ENCODE measurements around the gene CCDC33.
A peak's percentile ranks its signal among the peaks of the same experiment; 100 is the strongest.

The CCDC33 gene

GRCh38 chr15:74319596-74320351 lies 83.6 kb downstream of the CCDC33 start:
- Histone ChIP-seq H3K9ac (ENCODE audit: low read length) (no peak overlapping the region), H3K27ac (ENCODE audit: low read depth, low read length) (peak overlapping the region; percentile 44), H3K4me1 (ENCODE audit: control insufficient read depth, insufficient read depth, low read length) (no peaks in the 10 kb centered on the region), H3K36me3 (ENCODE audit: control insufficient read depth, insufficient read depth, low read length) (no peaks in the 10 kb centered on the region), H3K4me3 (ENCODE audit: low read length) (no peak overlapping the region), H3K27me3 (ENCODE audit: control insufficient read depth, insufficient read depth, low read length) (no peaks in the 10 kb centered on the region)

DNA sequence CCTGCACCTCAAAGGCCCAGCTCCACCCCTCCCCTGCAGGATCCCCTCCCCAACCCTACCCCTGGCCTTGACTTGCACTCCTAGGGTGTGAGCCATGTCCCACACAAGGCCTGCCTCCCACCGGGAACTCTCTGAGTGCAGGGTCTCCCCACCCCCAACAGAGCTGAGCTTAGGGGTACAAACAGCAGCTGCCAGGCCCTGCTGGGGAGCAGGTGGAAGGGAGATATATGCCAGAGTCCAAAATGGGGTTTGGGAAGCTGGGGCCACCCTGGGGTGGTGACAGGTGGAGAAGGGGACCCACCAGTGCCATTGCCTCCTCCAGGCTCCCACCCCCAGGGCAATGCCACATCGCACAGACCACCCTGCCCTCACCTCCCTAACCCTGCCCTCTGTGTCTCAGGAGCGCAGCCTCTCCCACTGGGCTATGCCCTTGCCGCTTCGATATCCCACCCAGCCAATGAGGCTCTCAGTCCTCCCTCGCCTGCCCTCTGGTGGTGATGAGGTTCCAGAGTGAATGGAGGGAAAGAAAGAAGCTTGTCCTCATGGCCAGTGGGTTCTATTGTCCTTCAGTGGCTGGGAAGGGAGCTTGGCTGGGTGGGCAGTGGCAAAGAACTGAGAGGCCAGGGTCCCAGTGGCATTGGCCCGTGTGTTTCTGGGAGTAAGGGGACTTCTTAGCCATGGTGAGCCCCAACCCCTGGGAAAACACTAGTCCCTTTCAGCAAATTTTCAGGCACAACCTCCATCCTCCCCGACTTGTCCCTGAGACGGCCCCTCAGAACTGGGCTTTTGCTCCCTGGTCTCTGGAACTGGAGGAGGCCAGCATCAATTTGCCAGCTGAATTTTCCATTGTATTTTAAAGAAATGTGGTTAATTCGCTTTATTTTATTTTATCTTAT lies 84.5 kb downstream of the CCDC33 start:
- Histone ChIP-seq H3K9ac (ENCODE audit: low read length) (no peak overlapping the region), H3K4me3 (ENCODE audit: low read length) (no peak overlapping the region), H3K27ac (ENCODE audit: low read depth, low read length) (no peak overlapping the region), H3K4me1 (ENCODE audit: control insufficient read depth, insufficient read depth, low read length) (no peaks in the 10 kb centered on the region), H3K27me3 (ENCODE audit: control insufficient read depth, insufficient read depth, low read length) (no peaks in the 10 kb centered on the region), H3K36me3 (ENCODE audit: control insufficient read depth, insufficient read depth, low read length) (no peaks in the 10 kb centered on the region)

GRCh38 chr15:74322558-74323180 lies 86.5 kb downstream of the CCDC33 start:
- H3K4me3 ChIP-seq (ENCODE audit: low read length), result no peak overlapping the region
- no peak overlapping the region for H3K9ac ChIP-seq (ENCODE audit: low read length)
- no peaks in the 10 kb centered on the region for H3K27me3 ChIP-seq (ENCODE audit: control insufficient read depth, insufficient read depth, low read length)
- no peaks in the 10 kb centered on the region for H3K36me3 ChIP-seq (ENCODE audit: control insufficient read depth, insufficient read depth, low read length)
- H3K27ac ChIP-seq (ENCODE audit: low read depth, low read length), result no peak overlapping the region
- no peaks in the 10 kb centered on the region for H3K4me1 ChIP-seq (ENCODE audit: control insufficient read depth, insufficient read depth, low read length)

GRCh38 chr15:74324714-74325113 lies 88.6 kb downstream of the CCDC33 start:
- H3K27me3 ChIP-seq (ENCODE audit: control insufficient read depth, insufficient read depth, low read length), result no peaks in the 10 kb centered on the region
- no peak overlapping the region for H3K9ac ChIP-seq (ENCODE audit: low read length)
- H3K36me3 ChIP-seq (ENCODE audit: control insufficient read depth, insufficient read depth, low read length), result no peaks in the 10 kb centered on the region
- no peaks in the 10 kb centered on the region for H3K4me1 ChIP-seq (ENCODE audit: control insufficient read depth, insufficient read depth, low read length)
- H3K4me3 ChIP-seq (ENCODE audit: low read length), result no peak overlapping the region
- H3K27ac ChIP-seq (ENCODE audit: low read depth, low read length), result no peak overlapping the region

- H3K4me1 ChIP-seq (ENCODE audit: control insufficient read depth, insufficient read depth, low read length), result no peaks in the 10 kb centered on the region
These were observed 90.6 kb downstream of the CCDC33 start for GRCh38 chr15:74326746-74327145.

GRCh38 chr15:74327756-74328155 lies 91.6 kb downstream of the CCDC33 start:
- no peaks in the 10 kb centered on the region for H3K27me3 ChIP-seq (ENCODE audit: control insufficient read depth, insufficient read depth, low read length)
- no peaks in the 10 kb centered on the region for H3K4me1 ChIP-seq (ENCODE audit: control insufficient read depth, insufficient read depth, low read length)
- H3K9ac ChIP-seq (ENCODE audit: low read length), result no peak overlapping the region
- no peak overlapping the region for H3K4me3 ChIP-seq (ENCODE audit: low read length)
- H3K27ac ChIP-seq (ENCODE audit: low read depth, low read length), result no peak overlapping the region
- H3K36me3 ChIP-seq (ENCODE audit: control insufficient read depth, insufficient read depth, low read length), result no peaks in the 10 kb centered on the region

More at GRCh38 chr15:74326746-74327145, 90.6 kb downstream of the CCDC33 start:
- Histone ChIP-seq H3K27me3 (ENCODE audit: control insufficient read depth, insufficient read depth, low read length) (no peaks in the 10 kb centered on the region), H3K4me3 (ENCODE audit: low read length) (no peak overlapping the region), H3K27ac (ENCODE audit: low read depth, low read length) (no peak overlapping the region), H3K36me3 (ENCODE audit: control insufficient read depth, insufficient read depth, low read length) (no peaks in the 10 kb centered on the region), H3K9ac (ENCODE audit: low read length) (no peak overlapping the region)

DNA sequence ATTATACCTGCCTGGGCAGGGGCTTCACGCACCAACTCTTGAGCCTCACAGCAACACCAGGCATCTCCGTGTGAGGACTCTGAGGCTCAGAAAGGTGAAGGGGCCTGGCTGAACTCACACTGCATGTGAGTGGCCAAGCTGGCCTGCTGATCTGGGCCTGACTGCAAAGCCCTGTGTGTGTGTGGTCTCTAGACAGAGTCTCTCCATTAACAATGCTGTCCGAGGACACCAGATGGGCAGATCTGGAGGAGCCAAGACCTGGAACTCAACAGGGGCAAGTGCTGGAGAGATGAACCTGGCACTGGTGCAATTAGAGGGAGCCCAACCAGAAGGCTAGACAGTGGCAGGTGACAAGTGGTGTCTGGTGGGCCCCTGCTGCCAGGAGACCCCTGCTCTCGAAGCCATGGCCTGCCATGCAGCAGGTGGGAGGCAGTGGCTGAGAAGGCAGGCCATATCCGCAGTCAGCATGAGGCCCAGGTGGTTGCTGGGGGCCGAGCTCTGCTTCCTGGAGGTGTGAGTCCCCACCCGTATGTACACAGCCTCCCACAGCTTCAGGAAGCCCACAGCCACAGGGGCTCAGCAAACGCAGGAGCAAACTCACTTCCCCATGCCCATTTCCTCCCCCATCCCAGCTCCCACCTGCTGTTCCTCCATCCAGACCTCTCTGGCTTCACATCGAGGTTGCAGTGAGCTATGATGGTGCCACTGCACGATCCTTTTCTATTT lies 92.4 kb downstream of the CCDC33 start:
- Histone ChIP-seq H3K27ac (ENCODE audit: low read depth, low read length) (no peak overlapping the region), H3K27me3 (ENCODE audit: control insufficient read depth, insufficient read depth, low read length) (no peaks in the 10 kb centered on the region), H3K4me3 (ENCODE audit: low read length) (no peak overlapping the region), H3K4me1 (ENCODE audit: control insufficient read depth, insufficient read depth, low read length) (no peaks in the 10 kb centered on the region), H3K36me3 (ENCODE audit: control insufficient read depth, insufficient read depth, low read length) (no peaks in the 10 kb centered on the region), H3K9ac (ENCODE audit: low read length) (no peak overlapping the region)

DNA sequence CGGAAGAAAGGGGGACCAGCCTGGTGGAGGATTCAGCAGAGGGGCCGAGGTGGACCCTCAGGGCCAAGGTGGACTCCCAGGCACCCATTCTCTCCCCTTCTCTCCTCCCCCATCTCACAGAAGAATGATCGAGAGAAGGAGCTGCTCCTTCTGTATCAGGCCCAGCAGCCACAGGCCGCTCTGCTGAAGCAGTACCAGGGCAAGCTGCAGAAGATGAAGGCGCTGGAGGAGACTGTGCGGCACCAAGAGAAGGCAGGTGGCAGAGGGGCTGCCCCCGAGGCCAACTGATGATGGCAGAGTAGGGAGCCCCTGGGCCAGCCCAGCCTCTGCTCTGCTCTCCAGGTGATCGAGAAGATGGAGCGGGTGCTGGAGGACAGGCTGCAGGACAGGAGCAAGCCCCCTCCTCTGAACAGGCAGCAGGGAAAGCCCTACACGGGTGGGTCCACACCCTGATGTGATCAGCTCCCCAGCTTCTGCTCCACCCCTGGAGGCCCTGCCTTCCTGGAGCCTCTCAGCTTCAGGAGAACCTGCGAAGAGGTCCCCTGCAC lies 94.8 kb downstream of the CCDC33 start:
- no peak overlapping the region for H3K9ac ChIP-seq (ENCODE audit: low read length)
- H3K4me1 ChIP-seq (ENCODE audit: control insufficient read depth, insufficient read depth, low read length), result no peaks in the 10 kb centered on the region
- H3K27me3 ChIP-seq (ENCODE audit: control insufficient read depth, insufficient read depth, low read length), result no peaks in the 10 kb centered on the region
- H3K4me3 ChIP-seq (ENCODE audit: low read length), result no peak overlapping the region
- H3K27ac ChIP-seq (ENCODE audit: low read depth, low read length), result no peak overlapping the region
- H3K36me3 ChIP-seq (ENCODE audit: control insufficient read depth, insufficient read depth, low read length), result no peaks in the 10 kb centered on the region

- H3K9ac ChIP-seq (ENCODE audit: low read length), result no peak overlapping the region
- no peaks in the 10 kb centered on the region for H3K4me1 ChIP-seq (ENCODE audit: control insufficient read depth, insufficient read depth, low read length)
- H3K27me3 ChIP-seq (ENCODE audit: control insufficient read depth, insufficient read depth, low read length), result no peaks in the 10 kb centered on the region
- no peak overlapping the region for H3K27ac ChIP-seq (ENCODE audit: low read depth, low read length)
- no peaks in the 10 kb centered on the region for H3K36me3 ChIP-seq (ENCODE audit: control insufficient read depth, insufficient read depth, low read length)
- H3K4me3 ChIP-seq (ENCODE audit: low read length), result no peak overlapping the region
These were observed 95.9 kb downstream of the CCDC33 start for GRCh38 chr15:74332011-74332410.

- H3K4me3 ChIP-seq (ENCODE audit: low read length), result no peak overlapping the region
These were observed 96.5 kb downstream of the CCDC33 start for GRCh38 chr15:74332611-74333010.

DNA sequence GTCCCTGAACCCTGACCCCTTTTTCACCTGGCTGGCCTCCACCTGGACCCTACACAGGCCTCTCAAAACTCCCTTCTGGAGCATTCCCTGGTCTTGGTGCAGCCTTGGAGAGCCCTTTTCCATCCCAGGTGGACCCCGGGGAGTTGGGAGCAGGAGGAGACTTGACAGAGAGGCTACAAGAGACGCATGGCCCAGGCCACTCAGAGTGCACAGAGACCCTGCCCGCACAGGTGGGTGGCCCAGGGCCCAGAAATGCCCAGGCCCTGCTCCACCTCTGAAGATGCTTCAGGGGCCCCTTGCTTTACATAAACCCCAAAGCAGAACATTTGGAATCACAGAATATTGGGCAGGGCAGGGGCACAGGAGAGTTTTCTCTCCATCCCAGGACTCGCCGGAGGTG lies 97.0 kb downstream of the CCDC33 start:
- no peaks in the 10 kb centered on the region for H3K27me3 ChIP-seq (ENCODE audit: control insufficient read depth, insufficient read depth, low read length)
- no peaks in the 10 kb centered on the region for H3K4me1 ChIP-seq (ENCODE audit: control insufficient read depth, insufficient read depth, low read length)
- no peak overlapping the region for H3K4me3 ChIP-seq (ENCODE audit: low read length)
- H3K27ac ChIP-seq (ENCODE audit: low read depth, low read length), result no peak overlapping the region
- H3K9ac ChIP-seq (ENCODE audit: low read length), result no peak overlapping the region
- no peaks in the 10 kb centered on the region for H3K36me3 ChIP-seq (ENCODE audit: control insufficient read depth, insufficient read depth, low read length)

More at GRCh38 chr15:74332611-74333010, 96.5 kb downstream of the CCDC33 start:
- Histone ChIP-seq H3K4me1 (ENCODE audit: control insufficient read depth, insufficient read depth, low read length) (no peaks in the 10 kb centered on the region), H3K27me3 (ENCODE audit: control insufficient read depth, insufficient read depth, low read length) (no peaks in the 10 kb centered on the region), H3K9ac (ENCODE audit: low read length) (no peak overlapping the region), H3K36me3 (ENCODE audit: control insufficient read depth, insufficient read depth, low read length) (no peaks in the 10 kb centered on the region), H3K27ac (ENCODE audit: low read depth, low read length) (no peak overlapping the region)

DNA sequence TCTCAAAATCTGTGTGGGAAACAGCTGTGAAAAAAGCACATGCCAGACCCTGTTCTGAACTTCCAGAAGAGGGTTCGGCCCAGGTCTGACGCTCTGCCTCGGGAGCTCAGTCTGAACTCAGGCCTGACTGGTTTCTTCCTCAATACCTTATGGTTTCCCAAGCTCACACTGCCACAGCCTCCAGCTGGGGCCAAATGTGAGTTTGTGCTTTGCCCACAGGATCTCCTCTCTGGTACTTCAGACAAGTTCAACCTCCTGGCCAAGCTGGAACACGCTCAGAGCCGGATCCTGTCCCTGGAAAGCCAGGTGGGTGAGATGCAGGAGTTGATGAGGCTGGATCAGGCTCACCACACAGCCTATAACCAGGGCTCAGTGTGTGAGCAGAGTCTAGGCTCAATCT lies 97.5 kb downstream of the CCDC33 start:
- no peaks in the 10 kb centered on the region for H3K36me3 ChIP-seq (ENCODE audit: control insufficient read depth, insufficient read depth, low read length)
- H3K27ac ChIP-seq (ENCODE audit: low read depth, low read length), result no peak overlapping the region
- no peaks in the 10 kb centered on the region for H3K27me3 ChIP-seq (ENCODE audit: control insufficient read depth, insufficient read depth, low read length)
- no peaks in the 10 kb centered on the region for H3K4me1 ChIP-seq (ENCODE audit: control insufficient read depth, insufficient read depth, low read length)
- H3K4me3 ChIP-seq (ENCODE audit: low read length), result no peak overlapping the region
- H3K9ac ChIP-seq (ENCODE audit: low read length), result no peak overlapping the region
